BJ (cell line): Measurements from ENCODE around the gene RBM23. TPM values are rescaled to one million over a fixed set of nuclear protein-coding genes. Genes with fewer than 3 reads are reported as not detected.
A peak's percentile ranks its signal among the peaks of the same experiment; 100 is the strongest.
"Not testable (repeated sequence)": the region's sequence is repeated elsewhere in the genome, so short reads cannot be mapped to it uniquely, and the experiment has no call there.

Source experiments
- CTCF ChIA-PET: fragments of 350-600 bp; formaldehyde crosslinking; extraction: SDS; loops from one replicate; lab custom pipeline; 2021; ENCODE audit warnings: antibody characterized with exemption, inconsistent platforms; lab: Yijun Ruan, JAX
- POLR2A ChIA-PET: fragments of 300-600 bp; sonication (Branson Sonifier 250); formaldehyde crosslinking; extraction: SDS; loops from one replicate; lab custom pipeline; 2021; ENCODE audit warnings: antibody characterized with exemption; lab: Charles Lee
- DNase-seq: peaks from one replicate; pipeline ENCODE4 v3.0.0-alpha.2; 2011; ENCODE audit warnings: low read depth
- H3K27me3 ChIP-seq: 2 replicates; pipeline ENCODE4 v1.6.0; 2011; ENCODE audit warnings: low read length; ENCODE audit not compliant: control insufficient read depth, insufficient read depth
- H3K36me3 ChIP-seq: 2 replicates; pipeline ENCODE4 v1.5.1; 2011; ENCODE audit warnings: low read length; ENCODE audit not compliant: control insufficient read depth, insufficient read depth
- H3K4me3 ChIP-seq: 2 replicates; pipeline ENCODE4 v1.5.1; 2011; ENCODE audit warnings: low read depth, mild to moderate bottlenecking, control low read depth, low read length
- polyA plus RNA-seq: library from polyadenylated mRNA; depleted of rRNA; stranded (reverse); fragments of >200 nt; gene quantifications from 2 replicates; pipeline ENCODE4 v1.2.3, GENCODE V29; 2011
- TF ChIP-seq, protein P1 (sequence below): IDR thresholded peaks from 2 replicates; pipeline ENCODE4 v1.5.1; 2011; ENCODE audit warnings: low read depth, mild to moderate bottlenecking, control low read depth, inconsistent platforms, low read length, moderate library complexity; ENCODE audit not compliant: insufficient read depth

The RBM23 gene
- polyA plus RNA-seq, 1 experiment: 60.9 TPM

DNA sequence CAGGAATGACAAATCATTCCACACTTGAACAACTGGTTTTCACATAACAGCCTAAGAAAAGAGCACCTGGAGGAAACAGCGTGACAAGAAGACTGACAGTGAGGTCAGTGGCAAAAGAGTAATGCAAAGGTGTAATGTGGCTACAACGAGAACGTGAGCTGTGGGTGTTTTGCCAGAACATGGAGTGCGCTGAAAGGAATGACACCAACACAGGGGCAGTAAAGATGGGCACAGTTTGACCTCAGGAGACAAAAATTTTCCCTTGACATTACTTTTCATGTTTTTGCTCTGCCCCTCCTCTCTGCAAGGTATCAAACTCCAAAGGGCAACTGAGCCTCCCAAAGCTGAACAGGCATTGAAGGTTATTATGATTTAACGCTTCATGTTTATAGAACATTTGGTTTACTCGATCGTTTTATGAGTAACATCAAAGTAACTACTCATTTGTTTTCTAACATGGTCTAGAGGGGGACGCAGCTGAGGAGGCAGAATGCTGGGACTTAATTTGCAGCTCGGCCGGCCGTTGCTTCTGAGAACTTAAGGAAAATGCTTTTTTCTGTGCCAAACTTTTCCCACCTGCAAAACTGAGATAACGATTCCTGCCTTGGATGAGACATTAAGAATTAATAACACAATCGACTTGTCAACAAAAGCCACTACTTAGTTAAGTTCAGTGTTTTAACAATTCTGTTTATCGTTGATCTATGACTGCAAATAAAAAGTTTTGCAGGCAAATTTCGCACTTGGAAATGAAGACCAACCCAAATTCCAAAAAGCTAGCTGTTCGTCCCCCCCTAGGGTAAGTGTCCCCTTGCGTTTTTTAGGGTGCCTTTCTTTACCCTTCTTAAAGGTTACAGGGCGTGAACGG, 37.0 kb upstream of the RBM23 start:
- Histone ChIP-seq H3K36me3 (no peaks in the 10 kb centered on the region), H3K27me3 (no peaks in the 10 kb centered on the region; the same call in 1 of the 2 replicates), H3K4me3 (peak overlapping the region; percentile 53)
- ChIA-PET CTCF (interaction anchor here (0.7 to 3.4 kb wide), 13 partner anchors 9 to 101 kb away, joined by 3 to 25 read pairs (median 4); partner anchors contain the start of genes AJUBA, LRP10 and PRMT5), POLR2A (no interaction called here)
- DNase-seq: no peak
- TF ChIP-seq, protein P1, sequence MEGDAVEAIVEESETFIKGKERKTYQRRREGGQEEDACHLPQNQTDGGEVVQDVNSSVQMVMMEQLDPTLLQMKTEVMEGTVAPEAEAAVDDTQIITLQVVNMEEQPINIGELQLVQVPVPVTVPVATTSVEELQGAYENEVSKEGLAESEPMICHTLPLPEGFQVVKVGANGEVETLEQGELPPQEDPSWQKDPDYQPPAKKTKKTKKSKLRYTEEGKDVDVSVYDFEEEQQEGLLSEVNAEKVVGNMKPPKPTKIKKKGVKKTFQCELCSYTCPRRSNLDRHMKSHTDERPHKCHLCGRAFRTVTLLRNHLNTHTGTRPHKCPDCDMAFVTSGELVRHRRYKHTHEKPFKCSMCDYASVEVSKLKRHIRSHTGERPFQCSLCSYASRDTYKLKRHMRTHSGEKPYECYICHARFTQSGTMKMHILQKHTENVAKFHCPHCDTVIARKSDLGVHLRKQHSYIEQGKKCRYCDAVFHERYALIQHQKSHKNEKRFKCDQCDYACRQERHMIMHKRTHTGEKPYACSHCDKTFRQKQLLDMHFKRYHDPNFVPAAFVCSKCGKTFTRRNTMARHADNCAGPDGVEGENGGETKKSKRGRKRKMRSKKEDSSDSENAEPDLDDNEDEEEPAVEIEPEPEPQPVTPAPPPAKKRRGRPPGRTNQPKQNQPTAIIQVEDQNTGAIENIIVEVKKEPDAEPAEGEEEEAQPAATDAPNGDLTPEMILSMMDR: no peak

DNA sequence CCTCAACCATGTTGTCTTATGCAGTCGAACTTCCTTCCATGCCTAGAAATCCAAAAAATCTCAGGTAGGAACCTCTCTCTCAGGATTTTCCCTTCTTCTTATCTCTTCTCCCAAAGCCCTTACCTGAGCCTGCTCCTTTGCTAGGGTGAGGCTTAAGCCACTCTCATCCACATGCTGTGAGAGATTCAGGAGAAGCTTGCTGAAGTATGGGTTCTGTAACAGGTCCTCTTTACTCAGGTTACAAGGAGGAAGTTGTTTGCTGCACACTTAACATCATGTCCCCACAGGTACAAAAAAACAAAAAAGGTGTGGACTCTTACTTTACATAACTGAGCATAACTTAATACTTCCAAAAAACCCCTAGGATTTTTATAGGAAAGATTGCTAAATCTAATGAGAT, 33.5 kb upstream of the RBM23 start:
- ChIA-PET CTCF (interaction anchor here (0.6 to 0.8 kb wide), 2 partner anchors 11 to 79 kb away, joined by 3 to 5 read pairs; no protein-coding TSS in a partner anchor), POLR2A (no interaction called here)

DNA sequence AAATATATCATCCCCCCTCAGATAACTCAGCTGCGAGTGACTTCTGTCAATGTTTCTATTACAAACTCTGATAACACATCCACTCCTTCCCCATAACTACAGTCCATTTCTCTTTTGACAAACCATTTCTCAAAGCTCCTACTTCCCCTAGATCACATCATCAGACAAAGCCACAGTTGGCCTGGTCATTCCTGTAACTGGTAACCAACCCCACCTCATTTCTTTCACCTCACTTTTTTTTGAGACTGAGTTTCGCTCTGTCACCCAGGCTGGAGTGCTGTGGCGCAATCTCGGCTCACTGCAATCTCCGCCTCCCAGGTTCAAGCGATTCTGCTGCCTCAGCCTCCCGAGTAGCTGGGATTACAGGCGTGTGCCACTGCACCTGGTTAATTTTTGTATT, 32.8 kb upstream of the RBM23 start:
- DNase-seq, POLR2A ChIA-PET, H3K27me3 ChIP-seq, H3K36me3 ChIP-seq, H3K4me3 ChIP-seq: not testable (repeated sequence)
- CTCF ChIA-PET: interaction anchor here (0.7 to 0.9 kb wide), 2 partner anchors 20 to 73 kb away, joined by 3 read pairs; no protein-coding TSS in a partner anchor

More for the DNA sequence above, 33.5 kb upstream of the RBM23 start:
- DNase-seq: no peak
- TF ChIP-seq, protein P1: no peak
- no peak overlapping the region for H3K4me3 ChIP-seq
- peaks cover 2% of the 10 kb centered on the region; the same call in 1 of the 2 replicates for H3K36me3 ChIP-seq
- H3K27me3 ChIP-seq: no peaks in the 10 kb centered on the region

DNA sequence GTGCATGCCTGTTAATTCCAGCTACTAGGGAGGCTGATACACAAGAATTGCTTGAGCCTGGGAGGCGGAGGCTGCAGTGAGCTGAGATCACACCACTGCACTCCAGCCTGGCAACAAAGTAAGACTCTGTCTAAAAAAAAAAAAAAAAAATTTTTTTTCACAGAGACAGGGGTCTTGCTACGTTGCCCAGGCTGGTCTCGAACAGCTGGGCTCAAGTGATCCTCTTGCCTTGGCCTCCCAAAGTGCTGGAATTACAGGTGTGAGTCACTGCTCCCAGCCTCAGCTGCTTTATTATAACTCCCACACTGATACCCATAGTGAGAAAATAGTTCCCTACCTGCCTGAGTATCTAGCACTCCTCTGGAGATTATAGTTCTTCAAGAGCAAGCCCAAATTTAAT, 26.7 kb upstream of the RBM23 start:
- TF ChIP-seq, protein P1: no peak
- POLR2A ChIA-PET: no interaction called here
- no peak overlapping the region for H3K4me3 ChIP-seq
- DNase-seq: no peak
- peaks cover 3% of the 10 kb centered on the region for H3K36me3 ChIP-seq
- CTCF ChIA-PET: interaction anchor here (0.6 to 3.0 kb wide), 5 partner anchors 9 to 112 kb away, joined by 3 to 18 read pairs (median 3); partner anchors contain the start of gene PRMT5
- no peaks in the 10 kb centered on the region for H3K27me3 ChIP-seq

DNA sequence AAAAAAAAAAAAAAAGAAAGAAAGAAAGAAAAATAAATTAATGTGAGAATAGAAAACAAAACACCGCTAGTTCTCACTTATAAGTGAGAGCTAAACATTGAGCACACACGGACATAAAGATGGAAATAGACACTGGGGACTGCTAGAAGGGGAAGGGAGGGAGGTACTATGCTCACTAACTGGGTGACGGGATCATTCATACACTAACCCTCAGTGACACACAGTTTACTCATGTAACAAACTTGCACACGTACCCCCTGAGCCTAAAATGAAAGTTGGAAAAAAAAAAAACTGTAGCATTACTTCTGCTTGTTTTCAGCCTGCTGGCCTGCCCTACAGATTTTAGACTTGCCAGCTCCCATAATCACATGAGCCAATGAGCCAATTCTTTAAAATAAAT, 20.7 kb upstream of the RBM23 start:
- ChIA-PET POLR2A (no interaction called here), CTCF (interaction anchor here (0.6 to 1.3 kb wide), 3 partner anchors 9 to 122 kb away, joined by 3 to 4 read pairs (median 4); partner anchors contain the start of gene RBM23)
- DNase-seq: no peak
- TF ChIP-seq, protein P1: no peak
- Histone ChIP-seq H3K27me3 (no peaks in the 10 kb centered on the region), H3K36me3 (no peaks in the 10 kb centered on the region; the same call in 1 of the 2 replicates), H3K4me3 (no peak overlapping the region)
